B cell (primary cell): ENCODE data around the gene STX8. TPM values are rescaled to one million over a fixed set of nuclear protein-coding genes. Genes with fewer than 3 reads are reported as not detected.

Source experiments
- ATAC-seq: fragments of 200-7000 bp; cut with Tn5 transposase; one replicate; pipeline ENCODE4 v1.10.0; 2021; ENCODE audit warnings: low read depth, mild to moderate bottlenecking, moderate number of reproducible peaks, moderate library complexity
- CTCF ChIA-PET: fragments of 350-600 bp; sonication (Branson Sonifier 250); formaldehyde crosslinking; loops from one replicate; lab custom pipeline; 2021; ENCODE audit warnings: antibody characterized with exemption, inconsistent platforms; lab: Charles Lee
- POLR2A ChIA-PET: fragments of 350-600 bp; sonication (Branson Sonifier 250); formaldehyde crosslinking; loops from one replicate; lab custom pipeline; 2021; ENCODE audit warnings: antibody characterized with exemption; lab: Charles Lee
- DNase-seq: peaks from one replicate; pipeline ENCODE4 v3.0.0; 2013
- H2AFZ ChIP-seq: 2 replicates; pipeline ENCODE4 v1.6.1; 2012; ENCODE audit warnings: mild to moderate bottlenecking, low read depth, low read length; ENCODE audit not compliant: insufficient read depth, poor library complexity, severe bottlenecking
- H3K27ac ChIP-seq, 2 donors: 1 replicate in 1 of 2; 2 replicates in 1 of 2; pipeline ENCODE4 v1.5.1; 2012 to 2013; ENCODE audit warnings: low read length in 2 of 2, mild to moderate bottlenecking in 2 of 2, moderate library complexity in 1 of 2
- H3K27me3 ChIP-seq, 4 experiments: fragments of 200-600 bp in 1 of 4; sonication (generic) in 1 of 4; replicated peaks in 1 of 4; 1 replicate in 2 of 4; 2 replicates in 2 of 4; pipeline versions ENCODE4 v1.6.1 to v1.7.0; 2013 to 2016; ENCODE audit warnings: low read length in 3 of 4, mild to moderate bottlenecking in 2 of 4, mixed read lengths in 1 of 4, moderate library complexity in 1 of 4; ENCODE audit not compliant: insufficient read depth in 4 of 4, control insufficient read depth in 3 of 4; ENCODE audit errors: control extremely low read depth in 1 of 4
- H3K36me3 ChIP-seq, 2 experiments: replicated peaks in 1 of 2; 1 replicate in 1 of 2; 2 replicates in 1 of 2; pipeline versions ENCODE4 v1.6.1 to v1.7.1; 2013; ENCODE audit warnings: low read length in 1 of 2; ENCODE audit not compliant: insufficient read depth in 2 of 2, control insufficient read depth in 1 of 2; ENCODE audit errors: control extremely low read depth in 1 of 2, extremely low read depth in 1 of 2
- H3K4me1 ChIP-seq, 2 donors: fragments of 200-600 bp in 1 of 2; sonication (generic) in 1 of 2; 1 replicate in 1 of 2; 2 replicates in 1 of 2; pipeline versions ENCODE4 v1.5.1 to v1.6.1; 2013 to 2017; ENCODE audit warnings: low read length in 2 of 2; ENCODE audit not compliant: control insufficient read depth in 2 of 2, insufficient read depth in 2 of 2
- H3K4me2 ChIP-seq: replicated peaks from 2 replicates; pipeline ENCODE3; 2012; ENCODE audit warnings: mild to moderate bottlenecking, low read depth, low read length; ENCODE audit not compliant: poor library complexity, severe bottlenecking
- H3K4me3 ChIP-seq, 5 experiments: fragments of 200-600 bp in 1 of 5; sonication (generic) in 1 of 5; 1 replicate in 3 of 5; 2 replicates in 2 of 5; pipeline versions ENCODE4 v1.5.1 to v1.7.0; 2011 to 2016; ENCODE audit warnings: low read length in 4 of 5, mild to moderate bottlenecking in 4 of 5, low read depth in 2 of 5, control low read depth in 1 of 5, moderate library complexity in 1 of 5; ENCODE audit not compliant: insufficient read depth in 1 of 5; ENCODE audit errors: control extremely low read depth in 1 of 5, extremely low read depth in 1 of 5
- H3K79me2 ChIP-seq: fragments of 200-600 bp; sonication (generic); one replicate; pipeline ENCODE4 v1.6.0; 2016; ENCODE audit warnings: low read length; ENCODE audit not compliant: control insufficient read depth, insufficient read depth
- H3K9ac ChIP-seq: fragments of 200-600 bp; sonication (generic); 2 replicates; pipeline ENCODE4 v1.6.1; 2017; ENCODE audit warnings: mild to moderate bottlenecking, low read length, moderate library complexity
- H3K9me3 ChIP-seq, 3 donors: one replicate each; pipeline versions ENCODE4 v1.6.1 to v1.7.1; 2013; ENCODE audit warnings: low read length in 2 of 3; ENCODE audit not compliant: control insufficient read depth in 2 of 3, insufficient read depth in 1 of 3; ENCODE audit errors: control extremely low read depth in 1 of 3
- H4K20me1 ChIP-seq: 2 replicates; pipeline ENCODE4 v1.6.0; 2012; ENCODE audit warnings: mild to moderate bottlenecking, low read length; ENCODE audit not compliant: insufficient read depth, control insufficient read depth, poor library complexity, severe bottlenecking
- H3K27ac Mint-ChIP-seq: one replicate; pipeline ENCODE4 v1.8.0; 2021; ENCODE audit warnings: mixed read lengths
- H3K27me3 Mint-ChIP-seq: one replicate; pipeline ENCODE4 v1.8.0; 2021; ENCODE audit warnings: mixed read lengths
- H3K4me1 Mint-ChIP-seq: one replicate; pipeline ENCODE4 v1.8.0; 2021; ENCODE audit warnings: mixed read lengths
- H3K4me3 Mint-ChIP-seq: one replicate; pipeline ENCODE4 v1.8.0; 2021; ENCODE audit warnings: mixed read lengths
- H3K9me3 Mint-ChIP-seq: one replicate; pipeline ENCODE4 v1.8.0; 2022; ENCODE audit warnings: mixed read lengths; ENCODE audit not compliant: insufficient read depth
- EZH2 ChIP-seq: IDR thresholded peaks from 2 replicates; pipeline ENCODE4 v1.6.1; 2012; ENCODE audit warnings: borderline replicate concordance, low read depth, mild to moderate bottlenecking, moderate library complexity, low read length; ENCODE audit not compliant: insufficient read depth, poor library complexity, severe bottlenecking
- WGBS: methylation state at CpG from one replicate; pipeline ENCODE4 v1.1.5; 2013; ENCODE audit warnings: missing lambda C conversion rate; ENCODE audit not compliant: insufficient coverage; 5-methylcytosine and 5-hydroxymethylcytosine counted together
- intact Hi-C: fragments of 100-400 bp; cut with micrococcal nuclease; formaldehyde crosslinking; loops from one replicate; pipeline ENCODE4 v1.10.0; 2022
- polyA plus RNA-seq: library from polyadenylated mRNA; depleted of rRNA; stranded (reverse); fragments of >200 nt; gene quantifications from 2 replicates; pipeline ENCODE4 v1.2.3, GENCODE V29; 2012
- total RNA-seq, 2 donors: library from RNA; stranded (reverse); fragments of 120-200 nt in 1 of 2; gene quantifications; 1 replicate in 1 of 2; 2 replicates in 1 of 2; pipeline versions ENCODE4 v1.2.3 to v1.2.4, GENCODE V29; 2013 to 2022
- TF ChIP-seq, protein P1 (sequence below): fragments of 200-600 bp; IDR thresholded peaks from one replicate; pipeline ENCODE4 v1.8.0; 2022; ENCODE audit warnings: antibody characterized with exemption, mild to moderate bottlenecking

Gene STX8
- total and polyA plus RNA-seq, 2 donors (not counting 1 experiment from before 2014, with no cell fraction given) = 35.8 to 61.5 TPM

DNA sequence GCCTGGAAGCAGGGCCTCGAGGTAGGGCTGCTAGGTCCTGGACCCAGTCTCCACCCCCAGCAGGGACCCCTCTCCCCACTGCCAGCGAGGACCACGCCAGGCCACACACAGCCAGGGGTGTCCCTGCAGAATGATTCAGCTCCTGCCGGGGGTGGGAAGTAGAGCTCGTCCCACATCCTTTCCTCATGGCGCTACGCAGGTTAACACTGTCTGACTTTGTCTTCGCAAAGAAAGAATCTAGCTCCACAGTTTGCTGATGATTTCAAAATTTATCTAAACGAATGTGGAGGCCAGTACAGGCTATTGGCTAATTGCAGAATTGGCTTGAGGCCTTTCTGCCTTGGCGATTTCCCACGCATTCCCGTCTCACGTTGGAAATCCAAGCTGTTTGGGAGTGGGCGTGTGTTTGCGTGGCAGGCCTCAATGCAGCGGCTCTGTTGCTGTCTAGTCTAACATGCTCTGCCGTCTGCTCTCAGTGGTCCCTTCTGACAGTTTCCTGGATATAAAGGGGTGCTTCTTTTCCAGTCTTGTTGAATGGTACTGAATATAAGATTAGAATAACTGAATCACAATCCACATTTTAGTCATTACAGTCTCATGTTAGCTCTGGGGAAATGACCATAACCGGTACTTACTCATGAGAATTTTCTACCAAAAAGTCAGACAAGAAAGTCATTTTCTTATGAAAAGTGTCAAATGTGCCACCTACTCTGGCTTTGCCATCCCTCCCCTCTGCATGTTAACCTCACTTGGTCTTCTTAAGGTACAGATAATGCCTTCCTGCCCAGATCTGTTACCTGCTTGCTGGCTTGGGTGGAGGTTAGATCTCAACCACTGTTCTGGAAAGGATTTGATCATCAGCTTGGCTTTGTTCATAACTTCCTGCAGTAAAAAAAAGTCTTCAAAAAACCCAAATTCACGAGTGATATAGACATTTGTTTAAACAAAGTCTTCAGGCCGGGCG lies 301.9 kb downstream of the STX8 start:
- no peaks in the 10 kb centered on the region for H3K4me1 Mint-ChIP-seq
- ATAC-seq (no peak), DNase-seq (no peak)
- H3K9me3 ChIP-seq = no peaks in the 10 kb centered on the region
- H3K27ac ChIP-seq = no peak overlapping the region
- no peak overlapping the region for H3K27ac Mint-ChIP-seq
- H3K4me3 ChIP-seq = no peak overlapping the region
- no peaks in the 10 kb centered on the region for H4K20me1 ChIP-seq
- no peak overlapping the region for H3K4me2 ChIP-seq
- CTCF ChIA-PET = no interaction called here
- H2AFZ ChIP-seq = no peak overlapping the region
- 90% methylated on average over 15 of the region's 21 CpGs for WGBS
- intact Hi-C loops = no loop called here
- no peak overlapping the region for H3K4me3 Mint-ChIP-seq
- POLR2A ChIA-PET = no interaction called here
- no peaks in the 10 kb centered on the region for H3K9me3 Mint-ChIP-seq
- H3K36me3 ChIP-seq = no peaks in the 10 kb centered on the region
- no peaks in the 10 kb centered on the region for H3K4me1 ChIP-seq
- no peaks in the 10 kb centered on the region for H3K27me3 ChIP-seq
- TF ChIP-seq, protein P1, sequence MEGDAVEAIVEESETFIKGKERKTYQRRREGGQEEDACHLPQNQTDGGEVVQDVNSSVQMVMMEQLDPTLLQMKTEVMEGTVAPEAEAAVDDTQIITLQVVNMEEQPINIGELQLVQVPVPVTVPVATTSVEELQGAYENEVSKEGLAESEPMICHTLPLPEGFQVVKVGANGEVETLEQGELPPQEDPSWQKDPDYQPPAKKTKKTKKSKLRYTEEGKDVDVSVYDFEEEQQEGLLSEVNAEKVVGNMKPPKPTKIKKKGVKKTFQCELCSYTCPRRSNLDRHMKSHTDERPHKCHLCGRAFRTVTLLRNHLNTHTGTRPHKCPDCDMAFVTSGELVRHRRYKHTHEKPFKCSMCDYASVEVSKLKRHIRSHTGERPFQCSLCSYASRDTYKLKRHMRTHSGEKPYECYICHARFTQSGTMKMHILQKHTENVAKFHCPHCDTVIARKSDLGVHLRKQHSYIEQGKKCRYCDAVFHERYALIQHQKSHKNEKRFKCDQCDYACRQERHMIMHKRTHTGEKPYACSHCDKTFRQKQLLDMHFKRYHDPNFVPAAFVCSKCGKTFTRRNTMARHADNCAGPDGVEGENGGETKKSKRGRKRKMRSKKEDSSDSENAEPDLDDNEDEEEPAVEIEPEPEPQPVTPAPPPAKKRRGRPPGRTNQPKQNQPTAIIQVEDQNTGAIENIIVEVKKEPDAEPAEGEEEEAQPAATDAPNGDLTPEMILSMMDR = no peak
- TF ChIP-seq EZH2 = no peak
- no peak overlapping the region for H3K9ac ChIP-seq
- H3K79me2 ChIP-seq = no peaks in the 10 kb centered on the region
- no peaks in the 10 kb centered on the region for H3K27me3 Mint-ChIP-seq
